Activated CD4-positive, CD25-positive, alpha-beta regulatory T cell treated with anti-CD3 and anti-CD28 coated beads, Interleukin-2, amount 50 U/mL, for 16 hours (primary cell): ENCODE measurements around the gene KCTD6.
"Not testable (repeated sequence)": the region's sequence is repeated elsewhere in the genome, so short reads cannot be mapped to it uniquely, and the experiment has no call there.

Experiments used
- DNase-seq: peaks from one replicate; pipeline ENCODE4 v3.0.0-alpha.2; 2020; ENCODE audit warnings: low read depth, low spot score

The KCTD6 gene

GRCh38 chr3:58524326-58524888 is 32.5 kb downstream of the KCTD6 start:
- DNase-seq, result no peak

- no peak for DNase-seq
Observed at GRCh38 chr3:58526515-58526957, 34.6 kb downstream of the KCTD6 start.

DNA sequence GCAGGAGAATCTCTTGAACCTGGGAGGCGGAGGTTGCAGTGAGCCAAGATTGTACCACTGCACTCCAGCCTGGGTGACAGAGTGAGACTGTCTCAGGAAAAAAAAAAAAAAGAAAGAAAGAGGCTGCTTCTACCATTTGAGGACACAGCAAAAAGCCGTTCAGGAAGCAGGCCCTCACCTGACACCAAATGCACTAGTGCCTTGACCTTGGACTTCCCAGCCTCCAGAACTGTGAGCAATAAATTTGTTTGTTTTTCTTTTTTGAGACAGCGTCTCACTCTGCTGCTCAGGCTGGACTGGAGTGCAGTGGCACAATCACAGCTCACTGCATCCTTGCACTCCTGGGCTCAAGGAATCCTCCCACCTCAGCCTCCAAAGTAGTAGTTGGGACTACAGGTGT is 35.5 kb downstream of the KCTD6 start:
- not testable (repeated sequence) for DNase-seq

DNA sequence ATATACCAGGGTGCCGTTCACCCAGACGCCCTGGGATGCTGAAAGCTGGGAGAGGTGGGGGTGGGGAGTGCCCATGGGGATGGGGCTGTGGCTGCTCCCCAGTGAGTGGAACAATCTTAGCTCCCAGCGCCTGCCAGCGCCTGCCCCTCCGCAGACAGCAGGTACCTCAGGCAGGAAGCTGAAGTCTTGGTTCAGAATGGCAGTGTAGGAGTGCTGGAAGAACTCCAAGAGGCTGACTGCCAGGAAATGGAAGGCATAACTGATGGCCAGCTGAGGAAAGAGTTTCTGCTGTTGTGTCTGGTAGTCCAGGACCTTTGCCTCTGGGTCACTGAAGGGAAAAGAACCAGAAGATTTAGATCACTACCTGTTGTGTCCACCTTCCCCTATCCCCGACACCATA is 36.7 kb downstream of the KCTD6 start:
- no peak for DNase-seq

GRCh38 chr3:58529516-58530353 is 37.8 kb downstream of the KCTD6 start:
- no peak for DNase-seq

DNA sequence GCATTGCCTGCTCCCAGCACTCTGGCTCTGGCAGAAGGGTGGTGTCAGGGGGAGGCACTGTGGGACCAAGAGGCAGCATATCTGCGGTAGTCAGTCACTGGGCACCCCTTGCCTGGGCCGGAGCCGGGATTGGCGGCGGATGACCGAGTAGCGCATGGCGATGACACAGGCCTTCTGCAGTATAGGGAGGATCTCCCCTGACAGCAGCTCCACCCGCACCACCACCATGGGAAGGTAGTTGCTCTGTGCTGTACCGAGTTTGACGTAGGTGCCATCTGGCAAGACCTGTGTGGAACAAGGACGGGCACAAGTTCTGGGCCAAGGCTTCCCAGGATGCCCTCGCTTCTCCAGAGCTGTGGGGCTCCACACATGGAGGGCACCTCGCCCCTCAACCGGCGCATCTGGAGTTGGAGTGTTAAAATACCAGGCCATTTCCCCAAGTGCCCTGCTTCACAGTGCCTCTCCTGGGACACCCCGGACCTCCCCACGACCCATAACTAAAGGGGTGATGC is 38.5 kb downstream of the KCTD6 start:
- no peak for DNase-seq

- DNase-seq, result no peak
Observed at GRCh38 chr3:58531555-58531954, 39.7 kb downstream of the KCTD6 start.

DNA sequence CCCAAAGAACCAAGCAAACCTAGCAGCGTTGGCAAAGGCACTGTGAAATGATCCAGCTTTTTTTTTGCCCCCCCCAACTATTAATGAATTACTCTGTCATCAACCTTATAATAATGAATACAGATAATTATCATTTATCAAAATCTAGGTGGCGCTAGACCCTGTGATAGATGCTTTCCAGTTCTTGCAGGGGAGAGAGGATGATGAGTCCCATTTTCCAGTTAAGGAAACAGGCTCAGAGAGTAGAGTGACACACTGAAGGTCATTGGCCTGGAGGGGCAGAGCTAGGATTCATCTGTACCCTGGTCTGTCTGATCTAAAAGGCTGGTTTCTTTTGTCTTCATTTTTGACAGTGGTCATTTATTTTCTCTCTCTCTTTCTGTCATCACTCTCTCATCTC is 40.1 kb downstream of the KCTD6 start:
- no peak for DNase-seq

DNA sequence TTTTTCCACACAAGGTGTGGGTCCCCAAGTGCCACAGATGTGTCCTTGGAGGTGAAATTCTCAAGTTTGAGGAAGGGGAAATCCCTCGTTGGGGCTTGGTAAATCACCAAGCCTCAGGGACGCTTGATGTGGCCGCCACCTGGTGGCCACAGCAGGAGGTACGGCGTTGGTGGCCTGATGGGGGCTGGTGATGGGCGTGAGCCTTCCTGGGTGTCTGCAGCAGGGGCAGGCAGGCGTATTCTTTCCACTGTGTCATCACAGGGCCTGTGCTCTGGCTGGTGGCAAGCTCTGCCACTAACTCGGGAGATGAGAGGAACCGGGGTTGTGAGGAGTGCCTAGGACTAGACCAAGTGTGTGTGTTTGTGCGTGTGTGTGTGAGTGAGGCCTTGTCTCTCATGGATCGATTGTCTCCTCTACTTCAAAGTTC is 40.9 kb downstream of the KCTD6 start:
- DNase-seq, result peak; percentile 63

GRCh38 chr3:58534592-58535494 is 42.9 kb downstream of the KCTD6 start:
- DNase-seq, result no peak

DNA sequence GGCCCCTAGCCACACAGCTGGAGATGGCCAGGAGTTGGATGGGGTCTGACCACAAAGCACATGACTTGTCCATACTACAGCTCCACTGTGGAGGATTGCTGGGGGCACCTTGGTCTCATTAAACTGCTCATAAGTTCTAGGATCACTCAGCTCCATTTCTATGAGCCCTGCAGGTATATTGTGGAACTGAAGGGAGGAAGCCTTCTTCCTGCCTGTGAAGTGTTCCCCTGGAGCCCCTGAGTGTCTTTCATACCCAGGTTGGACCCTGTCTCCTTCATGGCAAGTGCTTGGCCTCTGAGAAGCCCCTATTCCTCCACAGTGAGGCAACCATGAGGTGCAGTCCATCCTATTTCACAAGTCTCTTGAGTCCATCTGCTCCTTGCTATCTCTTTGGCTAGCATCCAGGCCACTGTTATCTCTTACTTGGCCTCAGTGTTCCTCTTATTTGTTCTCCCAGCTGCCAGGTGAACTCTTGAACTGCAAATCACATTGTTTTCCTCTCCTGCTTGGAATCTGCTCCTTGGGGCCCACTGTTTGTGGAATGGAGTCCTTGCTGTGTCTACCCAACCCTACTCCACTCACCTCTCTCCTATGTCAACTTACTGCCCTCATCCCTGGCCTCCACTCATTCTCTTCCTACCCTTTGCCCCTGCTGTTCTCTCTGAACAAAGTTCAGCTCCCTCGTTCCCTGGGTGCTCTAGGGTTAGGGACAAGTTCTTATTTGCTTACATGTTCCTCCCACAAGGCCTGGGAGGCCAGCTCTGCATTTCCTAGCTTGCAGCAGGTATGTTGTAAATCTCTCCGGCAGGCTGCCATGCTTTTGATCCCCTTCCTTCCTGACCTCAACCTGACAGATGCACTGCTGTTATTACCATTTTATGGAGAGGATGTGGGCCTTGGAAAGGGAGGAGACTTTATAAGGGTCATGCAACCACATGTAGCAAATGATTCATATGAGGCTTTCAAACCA is 43.9 kb downstream of the KCTD6 start:
- DNase-seq, result no peak

DNA sequence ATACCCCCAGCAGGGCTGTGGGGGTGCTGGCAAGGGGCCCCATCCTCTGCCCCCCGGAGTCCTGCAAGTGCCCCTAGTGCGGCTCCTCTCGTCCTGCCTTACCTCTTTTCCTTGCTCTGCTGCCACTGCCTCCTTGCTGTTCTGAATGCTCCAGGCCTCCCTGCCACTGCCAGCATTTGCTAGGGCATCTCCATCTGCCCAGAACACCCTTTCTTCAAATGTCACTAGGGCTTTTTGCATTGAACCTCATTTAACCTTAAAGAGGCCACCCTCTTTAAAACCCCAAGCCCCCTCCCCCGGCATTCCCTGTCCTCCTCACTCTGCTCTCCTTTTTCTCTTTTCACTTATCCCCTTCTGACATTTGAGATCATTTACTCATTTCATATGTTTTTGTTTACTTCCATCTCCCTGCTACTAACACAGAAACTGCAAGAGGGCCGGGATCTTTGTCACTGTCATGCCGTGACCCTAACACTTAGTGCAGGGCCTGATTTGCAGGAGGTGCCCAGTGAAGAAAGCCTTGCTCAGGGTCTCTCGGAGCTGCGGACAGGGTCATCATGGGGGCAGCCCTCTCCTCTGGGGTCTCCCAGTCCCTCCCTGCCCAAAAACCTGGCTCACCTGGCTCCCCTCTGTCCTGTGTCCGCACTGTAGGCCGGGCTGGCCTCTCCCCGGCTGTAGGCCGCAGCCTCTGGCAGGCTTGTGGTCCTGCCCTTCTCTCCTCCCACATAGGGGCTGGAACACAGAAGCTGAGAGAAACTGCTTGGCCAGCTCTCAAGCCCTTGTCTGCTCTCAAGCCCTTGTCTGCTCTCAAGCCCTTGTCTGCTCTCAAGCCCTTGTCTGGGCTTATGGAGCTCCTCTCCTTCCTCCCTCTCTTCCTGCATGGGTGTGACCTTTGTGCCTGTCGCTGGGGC is 44.9 kb downstream of the KCTD6 start, which contains the start of gene ACOX2:
Gene ACOX2 (minus strand): TSS at position 690 of the 911 bp plus-strand sequence. CDS start 2,084 bp downstream, outside the sequence.
- DNase-seq, result no peak

- no peak for DNase-seq
Observed at GRCh38 chr3:58537412-58538301, 45.8 kb downstream of the KCTD6 start.

DNA sequence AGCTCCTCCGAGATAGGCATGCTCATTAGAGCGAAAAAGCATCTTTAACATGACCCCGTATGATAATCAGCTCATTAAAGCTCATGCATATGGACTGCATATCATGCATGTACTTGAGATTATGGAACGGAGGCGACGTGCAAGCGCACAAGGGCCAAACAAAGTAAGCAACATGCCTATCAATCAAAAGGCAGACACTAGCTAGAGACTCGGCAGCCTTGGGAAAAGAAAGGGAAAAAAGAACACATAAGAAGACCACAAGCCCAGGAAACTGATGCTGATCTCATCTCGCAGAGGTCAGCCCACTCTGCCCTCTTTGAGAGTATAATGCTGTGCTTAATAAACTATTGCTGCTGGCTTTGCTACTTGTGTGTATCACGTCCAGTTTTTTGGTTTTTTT is 47.7 kb downstream of the KCTD6 start:
- DNase-seq, result no peak

- DNase-seq, result no peak
Observed at GRCh38 chr3:58540176-58540858, 48.4 kb downstream of the KCTD6 start.

DNA sequence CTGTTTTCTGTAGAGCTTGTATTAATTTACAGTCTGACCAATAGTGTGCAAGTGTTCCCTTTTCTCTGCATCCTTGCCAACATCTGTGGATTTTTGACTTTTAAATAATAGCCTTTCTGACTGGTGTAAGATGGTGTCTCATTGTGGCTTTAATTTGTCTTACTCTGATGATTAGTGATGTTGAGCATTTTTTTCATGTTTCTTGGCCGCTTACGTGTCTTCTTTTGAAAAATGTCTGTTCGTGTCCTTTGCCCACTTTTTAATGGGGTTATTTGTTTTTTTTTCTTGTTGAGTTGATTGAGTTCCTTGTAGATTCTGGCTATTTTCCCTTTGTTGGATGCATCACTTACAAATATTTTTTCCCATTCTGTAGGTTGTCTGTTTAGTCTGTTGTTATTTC is 52.6 kb downstream of the KCTD6 start:
- DNase-seq, result no peak

DNA sequence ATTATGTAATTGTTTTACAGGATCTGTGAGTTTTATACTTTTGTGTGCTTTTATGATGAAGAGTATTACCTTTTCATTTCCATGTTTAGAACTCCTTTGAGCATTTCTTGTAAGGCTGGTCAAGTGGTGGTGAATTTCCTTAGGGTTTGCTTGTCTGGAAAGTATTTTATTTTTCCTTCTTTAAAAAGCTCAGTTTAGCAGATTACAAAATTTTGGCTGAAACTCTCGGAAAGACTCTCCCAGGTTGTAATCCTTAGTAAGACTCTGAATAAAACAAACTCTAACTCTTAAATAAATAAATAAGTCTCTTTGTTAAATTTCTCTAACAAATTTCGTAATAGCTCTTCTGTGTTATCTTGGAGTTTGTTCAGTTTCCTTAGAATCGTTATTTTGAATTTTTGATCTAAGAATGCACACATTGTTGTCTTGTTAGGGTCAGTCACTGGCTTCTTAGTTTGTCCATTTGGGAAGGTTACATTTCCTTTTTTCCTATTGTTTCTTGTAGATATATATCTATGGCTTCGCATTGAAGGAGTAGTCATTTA is 59.8 kb downstream of the KCTD6 start:
- DNase-seq, result no peak
